ENCODE data around the gene SOST.

DNA sequence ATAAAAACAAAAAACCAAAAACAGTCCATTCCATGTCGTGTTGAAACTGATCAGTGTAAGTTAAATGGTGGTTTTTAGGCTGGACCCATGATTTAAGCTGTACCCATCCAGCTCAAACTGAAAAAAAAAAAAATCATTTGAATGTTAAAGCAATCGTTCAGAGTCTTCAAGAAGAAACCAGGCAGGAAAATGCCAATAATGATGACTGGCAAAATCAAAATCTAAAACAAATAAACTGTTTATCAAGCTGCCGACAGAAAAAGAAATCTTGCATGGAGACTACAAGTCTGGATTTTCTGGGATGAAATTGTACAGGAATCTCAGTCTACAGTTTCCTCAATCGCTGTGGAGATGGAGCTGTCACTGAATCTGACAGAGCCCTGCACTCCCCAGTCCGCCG lies 40.7 kb downstream of the SOST start:
- no peak for TF ChIP-seq ZNF776 (tag by site-specific recombination; IDR thresholded peaks at IDR 0.05; ENCODE audit: borderline replicate concordance)
- TF ChIP-seq MYNN (tag by site-specific recombination; IDR thresholded peaks at IDR 0.05; ENCODE audit: borderline replicate concordance), result no peak
- no peak for TF ChIP-seq HOXA7 (CRISPR knock-in tag; IDR thresholded peaks at IDR 0.05; ENCODE audit: borderline replicate concordance)
- TF ChIP-seq HOXC10 (CRISPR knock-in tag; IDR thresholded peaks at IDR 0.05), result no peak
- TF ChIP-seq ZNF670 (tag by site-specific recombination; IDR thresholded peaks at IDR 0.05; ENCODE audit: low read depth), result no peak
- TF ChIP-seq, protein P1, sequence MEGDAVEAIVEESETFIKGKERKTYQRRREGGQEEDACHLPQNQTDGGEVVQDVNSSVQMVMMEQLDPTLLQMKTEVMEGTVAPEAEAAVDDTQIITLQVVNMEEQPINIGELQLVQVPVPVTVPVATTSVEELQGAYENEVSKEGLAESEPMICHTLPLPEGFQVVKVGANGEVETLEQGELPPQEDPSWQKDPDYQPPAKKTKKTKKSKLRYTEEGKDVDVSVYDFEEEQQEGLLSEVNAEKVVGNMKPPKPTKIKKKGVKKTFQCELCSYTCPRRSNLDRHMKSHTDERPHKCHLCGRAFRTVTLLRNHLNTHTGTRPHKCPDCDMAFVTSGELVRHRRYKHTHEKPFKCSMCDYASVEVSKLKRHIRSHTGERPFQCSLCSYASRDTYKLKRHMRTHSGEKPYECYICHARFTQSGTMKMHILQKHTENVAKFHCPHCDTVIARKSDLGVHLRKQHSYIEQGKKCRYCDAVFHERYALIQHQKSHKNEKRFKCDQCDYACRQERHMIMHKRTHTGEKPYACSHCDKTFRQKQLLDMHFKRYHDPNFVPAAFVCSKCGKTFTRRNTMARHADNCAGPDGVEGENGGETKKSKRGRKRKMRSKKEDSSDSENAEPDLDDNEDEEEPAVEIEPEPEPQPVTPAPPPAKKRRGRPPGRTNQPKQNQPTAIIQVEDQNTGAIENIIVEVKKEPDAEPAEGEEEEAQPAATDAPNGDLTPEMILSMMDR (tag by site-specific recombination; IDR thresholded peaks at IDR 0.05), result no peak
